IPS-11a (cell line): ENCODE results near the gene EIF5AL1.
"Not testable (repeated sequence)": the region's sequence is repeated elsewhere in the genome, so short reads cannot be mapped to it uniquely, and the experiment has no call there.

Experiments
- H3K4me3 ChIP-seq: one replicate; pipeline ENCODE4 v1.5.1; 2013; ENCODE audit warnings: low read depth, low read length, control low read depth

EIF5AL1 gene

DNA sequence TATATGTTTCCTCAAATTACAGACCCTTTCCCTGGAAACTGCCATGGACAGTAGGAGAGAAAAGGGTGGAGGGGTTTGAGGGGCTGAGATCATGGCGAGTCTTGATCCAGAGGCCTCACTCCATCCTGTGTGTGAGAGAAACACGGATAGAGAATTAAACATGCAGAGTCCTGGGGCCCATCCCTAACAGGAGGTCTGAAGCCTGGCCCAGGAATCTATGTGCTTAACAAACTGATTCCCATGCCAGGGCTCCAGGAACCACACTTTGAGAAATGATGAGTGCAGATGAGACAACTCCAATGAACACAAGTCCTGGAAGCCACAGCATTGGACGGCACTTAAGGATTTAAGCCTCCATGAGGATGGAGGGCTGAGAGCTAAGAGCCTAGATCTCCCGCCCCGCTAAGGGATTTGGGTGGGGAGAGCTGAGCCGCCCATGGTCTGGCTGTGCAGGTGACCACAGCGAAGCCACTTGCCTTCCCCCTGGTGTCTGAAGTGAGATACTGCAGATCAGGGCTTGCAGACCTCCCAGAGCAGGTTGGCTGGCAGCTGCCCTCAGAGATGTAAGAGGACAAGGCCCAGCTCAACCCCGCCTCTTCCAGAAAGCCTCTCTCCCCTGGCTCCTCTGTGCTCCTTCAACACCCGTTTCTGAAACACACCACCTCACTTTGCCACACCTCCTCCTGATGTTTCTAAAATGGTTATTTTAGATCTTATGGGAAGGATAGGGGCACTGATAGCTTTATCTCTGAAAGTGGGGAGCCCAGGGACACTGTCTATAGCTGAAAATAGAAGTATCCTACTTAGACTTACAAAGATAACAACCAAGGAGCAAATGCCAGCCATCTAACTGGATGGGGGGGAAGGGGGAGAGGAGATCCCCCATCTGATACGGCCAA is 24.8 kb upstream of the EIF5AL1 start:
- H3K4me3 ChIP-seq, result no peak overlapping the region

DNA sequence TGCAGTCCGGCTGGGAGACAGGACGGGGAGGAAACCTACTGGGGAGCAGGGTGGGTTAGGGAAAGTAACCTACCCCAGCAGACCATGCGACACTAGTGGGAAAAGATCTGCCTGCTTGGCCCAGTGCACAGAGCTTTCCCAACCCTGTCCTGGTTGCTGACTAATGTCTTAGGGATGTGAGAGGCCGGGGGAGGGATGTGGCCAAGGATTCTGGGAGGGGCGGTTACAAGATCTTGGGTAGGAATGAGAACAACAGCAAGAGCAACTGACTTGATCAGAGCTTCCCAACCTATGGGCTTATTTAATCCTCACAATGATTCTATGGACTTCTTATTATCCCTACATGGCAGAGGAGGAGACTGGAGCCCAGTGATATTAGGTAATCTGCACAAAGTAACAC is 24.0 kb upstream of the EIF5AL1 start:
- H3K4me3 ChIP-seq, result no peak overlapping the region

- H3K4me3 ChIP-seq, result no peak overlapping the region
These were observed 23.5 kb upstream of the EIF5AL1 start for GRCh38 chr10:79488870-79489269.

GRCh38 chr10:79490400-79491142 is 21.8 kb upstream of the EIF5AL1 start:
- no peak overlapping the region for H3K4me3 ChIP-seq

DNA sequence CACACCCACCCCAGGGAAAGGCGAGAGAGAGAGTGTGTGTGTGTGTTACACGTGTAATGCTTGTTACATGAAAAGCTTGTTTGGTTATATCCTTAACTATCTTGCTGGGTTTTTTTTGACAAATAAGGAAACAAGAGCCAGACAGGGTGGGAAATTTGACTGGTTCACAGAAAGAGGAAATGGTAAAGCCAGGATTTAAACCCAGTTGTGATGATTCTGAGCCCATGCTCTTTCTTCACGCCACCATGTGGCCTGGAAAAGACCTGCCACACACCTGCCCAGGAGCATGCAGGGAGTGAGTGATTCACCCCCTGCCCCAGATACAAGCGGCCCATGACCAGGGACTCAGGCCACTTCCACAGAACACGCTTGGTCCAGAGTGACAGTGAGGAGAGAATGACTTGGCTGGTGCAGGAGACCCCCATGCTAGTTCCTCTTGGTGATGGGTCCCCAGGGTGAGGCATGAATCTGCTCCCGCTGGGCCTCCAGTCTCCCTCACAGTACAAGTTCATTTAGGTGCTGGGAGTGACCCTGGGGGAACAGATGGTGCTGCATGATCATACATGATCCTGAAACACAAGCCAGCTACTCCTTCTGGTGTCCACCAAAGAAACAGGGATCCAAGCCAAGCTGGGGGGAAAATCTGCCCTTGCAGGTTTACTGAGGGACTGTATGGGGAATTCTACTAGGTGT is 21.0 kb upstream of the EIF5AL1 start:
- H3K4me3 ChIP-seq, result no peak overlapping the region

GRCh38 chr10:79492256-79492655 is 20.1 kb upstream of the EIF5AL1 start:
- no peak overlapping the region for H3K4me3 ChIP-seq

DNA sequence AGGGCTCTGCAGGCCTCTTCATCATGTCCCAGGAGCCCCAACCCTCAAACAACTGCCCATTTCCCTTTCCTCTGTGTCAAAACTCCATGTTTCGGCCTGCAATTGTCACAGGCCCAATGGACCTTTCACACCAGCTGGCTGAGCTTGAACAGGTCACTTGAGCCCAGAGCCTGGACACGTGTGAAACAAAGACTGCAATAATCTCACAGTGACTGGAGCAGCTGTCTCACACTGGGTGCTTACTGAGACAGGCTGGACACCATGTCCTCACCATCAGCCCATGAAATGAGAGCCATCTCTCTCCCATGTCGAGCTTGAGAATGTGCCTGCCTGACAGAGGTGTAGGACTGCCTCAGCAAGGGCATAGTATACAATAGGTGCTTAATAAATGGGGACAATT is 19.5 kb upstream of the EIF5AL1 start:
- H3K4me3 ChIP-seq, result no peak overlapping the region

DNA sequence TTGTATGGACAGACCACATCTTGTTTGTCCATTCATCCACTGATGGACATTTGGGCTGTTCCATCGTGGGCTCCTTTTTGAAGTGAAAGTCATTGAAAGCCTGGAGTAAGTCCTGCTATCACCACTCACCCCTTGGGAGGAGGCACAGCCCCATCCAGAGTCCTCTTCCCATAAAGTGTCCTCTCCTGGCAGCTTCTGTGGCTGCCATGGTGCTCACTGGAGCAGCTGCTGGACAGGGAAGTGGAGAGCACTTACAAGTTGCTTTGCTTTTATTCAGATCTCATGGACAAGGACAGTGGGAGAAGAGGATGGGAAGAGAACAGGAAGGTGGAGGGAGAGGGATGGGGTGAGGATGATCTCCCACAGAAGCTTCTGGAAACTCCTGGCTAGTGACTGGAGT is 18.5 kb upstream of the EIF5AL1 start:
- no peak overlapping the region for H3K4me3 ChIP-seq

GRCh38 chr10:79494871-79495705 is 17.2 kb upstream of the EIF5AL1 start:
- no peak overlapping the region for H3K4me3 ChIP-seq

DNA sequence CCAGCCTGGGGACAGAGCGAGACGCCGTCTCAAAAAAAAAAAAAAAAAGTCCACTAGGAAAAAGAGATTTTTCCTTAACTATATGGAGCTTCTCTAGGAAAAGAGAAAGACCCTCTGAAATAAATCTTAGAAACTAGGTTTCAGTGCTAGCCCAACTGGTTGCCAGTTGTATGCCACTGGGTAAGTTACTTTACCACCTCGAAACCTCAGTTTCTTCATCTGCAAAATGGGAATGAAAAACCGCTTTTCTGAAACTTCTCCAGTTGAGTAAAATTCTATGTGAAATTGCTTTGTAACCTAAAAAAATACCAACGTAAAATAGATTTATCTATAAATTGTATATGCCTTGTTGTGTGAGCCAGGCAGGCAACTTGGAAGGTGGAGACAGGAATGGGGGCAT is 16.5 kb upstream of the EIF5AL1 start:
- H3K4me3 ChIP-seq, result no peak overlapping the region

- H3K4me3 ChIP-seq, result no peak overlapping the region
These were observed 15.4 kb upstream of the EIF5AL1 start for GRCh38 chr10:79496896-79497295.

DNA sequence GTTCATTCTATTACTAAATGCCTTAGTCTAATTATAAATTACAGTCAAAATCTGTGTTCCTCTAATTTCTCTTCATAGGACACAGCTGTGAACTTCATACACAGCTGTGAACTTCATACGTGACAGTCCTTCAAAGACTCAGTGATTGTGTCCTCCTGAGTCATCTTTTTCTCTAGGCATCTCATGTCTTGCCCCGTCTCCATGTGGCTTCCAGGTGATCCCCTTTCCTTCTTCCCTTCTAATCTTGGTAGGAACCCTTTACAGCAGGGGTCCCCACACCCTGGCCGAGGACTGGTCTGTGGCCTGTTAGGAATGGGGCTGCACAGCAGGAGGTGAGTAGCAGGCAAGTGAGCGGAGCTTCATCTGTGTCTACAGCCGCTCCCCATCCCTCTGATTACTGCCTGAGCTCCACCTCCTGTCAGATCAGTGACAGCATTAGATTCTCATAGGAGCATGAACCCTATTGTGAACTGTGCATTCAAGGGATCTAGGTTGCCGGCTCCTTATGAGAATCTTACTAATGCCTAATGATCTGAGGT is 14.0 kb upstream of the EIF5AL1 start:
- H3K4me3 ChIP-seq, result no peak overlapping the region

DNA sequence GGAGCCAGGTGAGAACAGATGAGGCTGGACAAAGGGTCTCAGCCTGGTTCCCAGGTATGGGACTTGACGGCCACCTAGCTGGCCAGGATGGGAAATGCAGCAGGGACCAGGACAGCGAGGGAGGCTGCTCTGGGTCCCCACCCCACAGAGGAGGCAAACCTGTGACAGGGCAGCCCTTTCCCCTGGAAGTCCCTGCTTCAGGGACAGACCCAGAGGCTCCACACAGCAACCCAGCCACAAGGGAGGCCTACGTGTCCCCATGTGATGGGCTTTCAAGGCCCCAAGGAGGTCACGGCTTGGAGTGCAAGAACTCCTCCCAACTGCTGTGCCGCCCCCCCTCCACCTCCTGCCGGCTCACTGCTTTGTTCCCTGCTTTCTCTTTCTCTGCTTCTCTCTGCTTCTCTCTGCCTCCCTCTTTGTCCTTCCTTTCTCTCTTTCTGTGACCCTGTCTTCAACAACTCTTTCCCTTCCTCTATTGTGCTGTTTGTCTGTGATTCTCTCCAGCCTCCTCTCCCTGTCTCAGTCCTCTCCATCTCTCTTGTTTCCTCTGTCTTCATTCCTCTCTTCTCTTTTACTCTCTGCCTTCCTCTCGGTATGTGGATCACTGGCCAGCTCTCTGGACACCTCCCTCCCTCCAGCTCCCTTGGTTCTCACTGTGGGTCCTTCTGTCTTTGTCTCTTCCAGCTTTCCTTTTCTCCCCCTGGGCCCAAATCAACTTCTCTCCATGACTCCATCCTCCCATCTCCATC is 9.6 kb upstream of the EIF5AL1 start:
- H3K4me3 ChIP-seq, result no peak overlapping the region

DNA sequence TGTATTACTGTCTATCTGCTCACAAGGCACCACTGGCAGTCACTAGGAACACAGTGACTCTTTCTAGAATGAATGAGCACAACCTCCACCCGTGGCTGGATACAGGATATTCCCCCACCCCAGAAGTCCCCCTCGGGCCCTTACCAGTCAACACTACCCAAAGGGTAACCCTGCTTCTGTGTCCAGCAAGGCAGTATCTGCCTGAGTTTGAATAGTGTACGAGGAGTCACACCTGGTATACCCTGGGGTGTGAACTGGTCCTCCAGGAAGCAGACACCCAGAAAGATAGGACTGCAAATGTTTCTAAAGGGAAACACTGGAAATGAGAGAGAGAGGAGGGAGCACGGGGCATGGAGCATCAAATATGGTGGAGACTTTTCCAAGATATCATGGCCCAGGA is 8.5 kb upstream of the EIF5AL1 start:
- H3K4me3 ChIP-seq, result not testable (repeated sequence)

GRCh38 chr10:79504483-79504882 is 7.8 kb upstream of the EIF5AL1 start:
- H3K4me3 ChIP-seq, result not testable (repeated sequence)

DNA sequence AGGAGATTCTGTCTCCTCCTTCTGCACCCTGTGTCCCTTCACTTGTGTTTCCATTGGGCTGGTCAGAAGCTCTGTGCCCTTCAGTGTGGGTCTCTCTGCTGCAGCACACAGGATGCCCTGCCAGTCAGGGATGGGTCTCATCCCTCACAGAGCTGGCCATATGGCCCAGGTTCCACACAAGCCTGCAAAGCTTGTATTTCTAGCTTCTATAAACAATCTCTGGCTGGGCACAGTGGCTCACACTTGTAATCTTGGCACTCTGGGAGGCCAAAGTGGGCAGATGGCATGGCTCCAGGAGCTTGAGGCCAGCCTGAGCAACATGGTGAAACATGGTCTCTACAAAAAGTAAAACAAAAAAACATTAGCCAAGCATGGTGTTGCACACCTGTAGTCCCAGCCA is 7.0 kb upstream of the EIF5AL1 start:
- H3K4me3 ChIP-seq, result not testable (repeated sequence)

DNA sequence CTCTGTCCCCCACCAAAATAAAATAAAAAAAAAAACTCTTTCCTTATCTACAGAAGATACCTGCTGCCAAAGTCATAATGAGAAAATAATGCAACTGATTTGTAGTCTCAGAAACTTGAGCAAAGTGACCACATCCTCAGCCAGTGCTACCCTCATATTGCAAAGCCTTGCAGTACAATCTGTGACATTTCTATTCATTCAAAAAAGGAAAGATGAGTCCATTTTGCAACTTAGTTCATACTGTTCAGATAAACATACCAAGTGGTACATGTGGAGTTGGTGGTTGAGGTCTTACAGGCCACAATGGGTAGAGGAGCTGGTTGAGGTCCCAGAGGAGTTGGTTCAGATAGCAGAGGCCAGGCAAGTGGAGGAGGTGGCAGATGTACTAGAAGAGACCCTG is 6.5 kb upstream of the EIF5AL1 start:
- no peak overlapping the region for H3K4me3 ChIP-seq

GRCh38 chr10:79507440-79508167 is 4.7 kb upstream of the EIF5AL1 start:
- H3K4me3 ChIP-seq, result no peak overlapping the region

GRCh38 chr10:79508245-79508644 is 4.1 kb upstream of the EIF5AL1 start:
- not testable (repeated sequence) for H3K4me3 ChIP-seq
